NCI-H2081 treated with DMSO at 0.1 percent for 48 hours (cell line): Measurements from ENCODE around the gene JAK1.
"Not testable (repeated sequence)": the region's sequence is repeated elsewhere in the genome, so short reads cannot be mapped to it uniquely, and the experiment has no call there.

Source experiments
- DNase-seq: peaks from one replicate; lab custom pipeline; 2025; lab: John Stamatoyannopoulos, UW

Gene JAK1

DNA sequence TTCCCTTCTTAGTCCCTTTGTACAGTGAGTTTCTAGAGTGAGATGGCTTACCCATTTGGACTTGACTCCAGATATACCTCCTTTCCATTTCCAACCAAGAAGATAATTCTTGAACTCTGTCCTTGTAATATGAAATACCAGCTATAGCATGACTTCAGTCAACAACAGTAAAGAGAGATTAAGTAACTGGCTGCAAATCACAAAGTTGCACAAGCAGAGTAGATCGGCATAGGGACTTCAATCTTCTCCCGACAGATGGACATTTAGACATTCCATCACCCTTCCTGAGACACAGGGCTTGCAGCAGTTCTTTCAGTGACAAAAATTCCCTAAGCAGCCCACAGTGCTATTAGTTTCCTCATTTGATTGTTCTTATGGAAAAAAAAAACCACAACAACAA is 44.6 kb downstream of the JAK1 start:
- DNase-seq, result no peak

- DNase-seq, result no peak
Measured at GRCh38 chr1:64920941-64921589, 45.3 kb downstream of the JAK1 start.

GRCh38 chr1:64919120-64919519 is 47.2 kb downstream of the JAK1 start:
- not testable (repeated sequence) for DNase-seq

GRCh38 chr1:64917907-64918306 is 48.4 kb downstream of the JAK1 start:
- DNase-seq, result no peak

- no peak for DNase-seq
Measured at GRCh38 chr1:64917328-64917861, 49.0 kb downstream of the JAK1 start.

DNA sequence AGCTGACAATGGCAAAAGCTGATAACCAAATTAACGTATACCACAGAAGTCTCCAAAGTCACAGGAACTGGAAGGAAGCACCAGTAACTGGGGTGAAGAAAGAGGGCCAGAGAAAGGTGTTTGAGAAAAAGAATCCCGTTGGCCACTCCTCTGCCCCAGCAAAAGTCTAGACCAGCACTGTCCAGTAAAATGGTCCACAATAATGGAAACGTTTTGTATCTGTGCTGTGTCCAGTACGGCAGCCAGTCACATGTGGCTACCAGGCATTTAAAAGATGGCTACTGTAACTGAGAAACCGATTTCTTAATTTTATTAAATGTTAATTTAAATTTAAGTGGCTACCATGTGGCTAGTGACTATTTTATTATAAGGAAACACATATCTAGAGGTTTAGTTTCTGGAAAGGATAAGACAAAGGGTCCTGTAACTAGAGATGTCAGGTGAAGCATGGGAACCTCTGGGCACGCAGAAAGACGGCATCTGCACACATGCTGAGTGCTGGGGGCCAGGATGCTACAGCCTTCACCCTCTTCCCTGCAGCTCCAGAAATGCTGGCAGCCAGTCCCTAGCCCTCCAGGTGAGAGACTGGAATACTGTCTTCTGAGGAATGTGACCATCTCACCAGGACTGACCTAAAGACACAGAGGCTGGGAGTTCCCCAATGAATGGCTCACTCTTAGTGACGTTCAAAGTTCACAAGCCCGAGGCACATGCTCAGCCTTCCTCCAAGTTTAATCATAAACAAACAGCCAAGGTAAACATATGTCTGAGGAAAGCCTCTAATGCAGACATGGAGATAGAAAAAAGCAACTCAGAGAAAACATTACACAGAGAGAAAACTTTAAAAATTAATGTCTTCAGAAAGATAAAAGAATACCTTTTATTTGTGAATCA is 50.7 kb downstream of the JAK1 start:
- no peak for DNase-seq

GRCh38 chr1:64913361-64914015 is 52.9 kb downstream of the JAK1 start:
- no peak for DNase-seq

DNA sequence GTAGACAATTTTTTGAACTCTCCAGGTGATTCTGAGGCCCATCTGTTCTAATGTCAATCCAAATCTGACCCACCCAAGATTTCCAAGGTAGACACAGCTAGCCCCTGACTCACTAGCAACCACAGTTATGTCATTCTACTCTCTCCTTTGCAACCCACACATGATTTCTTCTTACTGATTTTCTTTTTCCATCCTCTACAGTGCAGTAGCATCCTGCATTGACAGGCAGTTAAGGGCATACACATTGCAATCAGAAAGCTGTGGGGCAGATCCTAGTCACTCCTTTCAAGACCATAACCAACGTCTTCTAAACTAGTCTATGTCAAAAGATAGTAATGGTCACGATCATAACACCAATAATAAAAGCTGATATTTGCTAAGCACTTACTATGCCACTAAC is 54.2 kb downstream of the JAK1 start:
- no peak for DNase-seq

GRCh38 chr1:64911326-64911725 is 55.0 kb downstream of the JAK1 start:
- DNase-seq, result no peak

GRCh38 chr1:64909031-64909430 is 57.3 kb downstream of the JAK1 start:
- no peak for DNase-seq

- DNase-seq, result no peak
Measured at GRCh38 chr1:64908575-64908974, 57.8 kb downstream of the JAK1 start.

- DNase-seq, result no peak
Measured at GRCh38 chr1:64906447-64906846, 59.9 kb downstream of the JAK1 start.

DNA sequence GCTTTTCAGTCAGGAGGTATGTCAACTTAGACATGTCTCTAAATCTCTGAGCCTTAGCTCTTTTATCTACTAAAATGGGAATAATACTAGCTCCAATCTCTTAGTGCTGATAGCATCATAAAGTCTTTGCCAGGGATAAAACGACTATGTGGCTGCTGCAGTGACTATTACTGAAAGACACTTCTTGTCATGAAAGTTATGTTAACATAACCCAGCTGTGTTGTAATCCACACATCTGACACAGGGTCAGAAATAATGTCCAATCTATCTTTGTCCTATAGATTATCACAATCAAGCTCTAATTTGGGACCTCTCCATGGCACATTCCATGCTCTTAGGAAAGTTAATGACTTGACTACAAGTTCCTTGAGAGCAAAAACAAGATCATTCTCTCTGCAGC is 62.8 kb downstream of the JAK1 start:
- DNase-seq, result no peak

DNA sequence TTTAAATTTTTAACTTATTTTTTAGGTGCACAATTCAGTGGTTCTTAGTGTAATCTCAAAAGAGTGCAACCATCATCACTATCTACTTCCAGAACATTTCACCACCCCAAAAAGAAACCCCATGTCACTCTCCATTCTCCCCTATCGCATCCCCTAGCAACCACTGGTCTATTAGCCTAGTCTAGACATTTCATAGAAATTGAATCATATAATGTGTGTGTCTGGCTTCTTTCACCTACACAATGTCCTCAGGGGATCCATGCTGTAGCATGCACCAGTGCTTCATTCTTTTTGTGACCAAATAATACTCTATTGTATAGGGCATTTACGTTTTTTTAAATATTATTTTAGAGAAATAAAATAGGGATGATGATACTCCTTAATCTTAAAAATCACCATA is 64.7 kb downstream of the JAK1 start:
- DNase-seq, result no peak

- no peak for DNase-seq
Measured at GRCh38 chr1:64900916-64901315, 65.4 kb downstream of the JAK1 start.

GRCh38 chr1:64898107-64898861 is 68.1 kb downstream of the JAK1 start:
- no peak for DNase-seq

DNA sequence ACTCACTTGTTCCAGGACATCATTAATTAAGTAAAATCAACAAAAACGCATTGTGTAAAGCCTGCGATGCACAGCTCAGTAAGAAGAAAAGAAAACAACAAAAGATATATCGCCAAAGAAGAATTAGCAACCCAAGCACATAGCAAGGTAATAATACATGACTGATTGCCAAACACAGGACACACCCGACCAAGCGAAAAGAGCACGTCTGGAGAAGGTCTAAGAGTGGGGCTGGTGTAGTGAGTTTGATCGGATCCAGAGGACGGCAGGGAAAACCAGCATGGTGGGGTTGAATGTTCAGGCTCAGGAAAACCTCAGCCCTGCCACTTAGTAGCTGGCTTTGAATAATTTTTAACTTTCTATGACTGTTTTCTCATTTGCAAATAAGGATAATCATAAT is 69.8 kb downstream of the JAK1 start:
- DNase-seq, result no peak

- no peak for DNase-seq
Measured at GRCh38 chr1:64895500-64895899, 70.8 kb downstream of the JAK1 start.

DNA sequence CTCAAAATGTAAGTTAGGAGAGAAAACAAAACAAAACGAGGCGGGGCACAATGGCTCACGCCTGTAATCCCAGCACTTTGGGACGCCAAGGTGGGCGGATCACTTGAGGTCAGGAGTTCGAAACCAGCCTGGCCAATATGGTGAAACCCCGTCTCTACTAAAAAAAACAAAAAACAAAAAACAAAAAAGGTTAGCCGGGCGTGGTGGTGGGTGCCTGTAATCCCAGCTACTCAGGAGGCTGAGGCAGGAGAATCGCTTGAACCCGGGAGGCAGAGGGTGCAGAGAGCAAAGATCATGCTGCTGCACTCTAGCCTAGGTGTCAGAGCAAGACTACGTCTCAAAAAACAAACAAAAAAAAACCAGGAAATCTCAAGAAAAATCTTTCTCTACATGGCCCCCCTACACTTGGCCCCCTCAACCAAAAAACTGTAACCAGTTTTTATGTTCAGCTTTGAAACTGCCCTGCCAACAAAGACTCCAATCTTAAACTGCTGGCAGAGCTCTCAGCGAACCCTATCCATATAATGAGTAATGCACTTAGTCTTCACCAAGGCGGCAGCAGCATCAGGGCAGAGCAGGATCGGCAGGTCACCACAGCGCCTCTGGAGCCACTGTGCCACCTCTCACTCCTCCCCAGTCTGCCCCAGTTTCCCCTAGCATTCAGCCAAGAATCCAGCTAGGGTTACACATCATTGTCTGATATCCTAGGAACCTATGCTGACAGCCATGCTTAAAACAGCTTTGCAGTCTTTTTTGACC is 71.7 kb downstream of the JAK1 start:
- DNase-seq, result no peak

DNA sequence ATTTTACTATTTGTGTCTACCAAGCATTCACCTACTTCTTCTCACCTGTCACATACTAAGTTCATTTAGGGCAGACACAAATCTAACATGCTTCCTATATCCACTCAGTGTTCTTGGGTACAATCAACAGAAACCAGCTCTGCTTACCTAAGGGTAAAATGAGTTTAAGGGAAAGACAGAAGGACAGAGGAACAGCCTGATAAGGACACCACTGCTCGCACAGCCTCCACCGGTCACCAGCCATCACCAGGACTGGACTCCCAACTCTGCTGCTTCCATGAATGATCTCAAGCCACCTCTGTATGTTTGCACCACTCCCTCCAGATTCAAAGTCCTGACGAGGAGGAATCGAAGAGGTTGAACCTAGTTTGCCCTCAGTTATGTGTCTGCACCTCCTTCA is 72.4 kb downstream of the JAK1 start:
- DNase-seq, result no peak
